Heart left ventricle (tissue), 16 donors: ENCODE results near the gene PCAT6. TPM values are rescaled to one million over a fixed set of nuclear protein-coding genes. Genes with fewer than 3 reads are reported as not detected.

ENCODE experiments used
- ATAC-seq, 4 donors: fragments of 200-7000 bp; cut with Tn5 transposase; one replicate each; pipeline ENCODE4 v1.9.1; 2020 to 2022; ENCODE audit warnings: moderate library complexity in 4 of 4, mild to moderate bottlenecking in 3 of 4, moderate number of reproducible peaks in 1 of 4
- DNase-seq, 5 donors: peaks; one replicate each; pipeline ENCODE4 v3.0.0-alpha.2; 2020
- H3K27ac ChIP-seq, 12 donors: fragments of 200-600 bp; sonication (generic) in 4 of 12; one replicate each; pipeline versions ENCODE4 v1.5.0 to v1.8.0; 2016 to 2022; ENCODE audit warnings: mild to moderate bottlenecking in 2 of 12
- H3K27me3 ChIP-seq, 9 donors: fragments of 200-600 bp; sonication (generic) in 2 of 9; one replicate each; pipeline versions ENCODE4 v1.5.1 to v1.8.0; 2016 to 2022; ENCODE audit warnings: mild to moderate bottlenecking in 3 of 9
- H3K36me3 ChIP-seq, 9 donors: fragments of 200-600 bp; sonication (generic) in 2 of 9; one replicate each; pipeline versions ENCODE4 v1.5.0 to v1.8.0; 2018 to 2022; ENCODE audit warnings: mild to moderate bottlenecking in 2 of 9
- H3K4me1 ChIP-seq, 12 donors: fragments of 200-600 bp; sonication (generic) in 4 of 12; one replicate each; pipeline versions ENCODE4 v1.5.0 to v1.8.0; 2016 to 2022; ENCODE audit warnings: mild to moderate bottlenecking in 3 of 12
- H3K4me3 ChIP-seq, 12 donors: fragments of 200-600 bp; sonication (generic) in 4 of 12; one replicate each; pipeline versions ENCODE4 v1.5.0 to v1.8.0; 2017 to 2022; ENCODE audit warnings: mild to moderate bottlenecking in 9 of 12, moderate library complexity in 4 of 12
- H3K9me3 ChIP-seq, 12 donors: fragments of 200-600 bp; sonication (generic) in 4 of 12; one replicate each; pipeline versions ENCODE4 v1.5.0 to v1.8.0; 2016 to 2022; ENCODE audit warnings: mild to moderate bottlenecking in 1 of 12
- CTCF ChIP-seq, 12 donors: fragments of 200-600 bp; sonication (generic) in 4 of 12; IDR thresholded peaks; one replicate each; pipeline versions ENCODE4 v1.5.0 to v1.8.0; 2018 to 2022; ENCODE audit warnings: antibody characterized with exemption in 12 of 12, mild to moderate bottlenecking in 5 of 12
- POLR2A ChIP-seq, 2 donors: fragments of 450-650 bp; IDR thresholded peaks; one replicate each; pipeline ENCODE4 v1.6.1; 2017; ENCODE audit warnings: antibody characterized with exemption in 2 of 2, mild to moderate bottlenecking in 2 of 2, moderate library complexity in 2 of 2
- WGBS, 4 donors: extraction: QIAGEN DNeasy Blood & Tissue Kit in 2 of 4; methylation state at CpG; one replicate each; pipeline versions ENCODE4 v1.1.5 to v1.1.7; 2013 to 2018; 5-methylcytosine and 5-hydroxymethylcytosine counted together
- intact Hi-C, 10 donors: fragments of 100-400 bp; cut with DNase I; formaldehyde crosslinking; loops; one replicate each; pipeline versions ENCODE4 v1.11.1 to v1.14.2; 2022
- polyA plus RNA-seq, 2 donors: library from polyadenylated mRNA; stranded (reverse); fragments of 200-250 nt; gene quantifications; one replicate each; pipeline ENCODE4 v1.2.3, GENCODE V29; 2013
- total RNA-seq, 9 donors: library from RNA; depleted of rRNA in 2 of 9; stranded (reverse); fragments of >200 nt in 2 of 9; fragmentation: NEBNext Ultra II Directional in 3 of 9; extraction: Animal tissue kit (Norgen Biotek cat#: 25700) in 3 of 9; gene quantifications; one replicate each; pipeline versions ENCODE4 v1.1.0 to v1.2.4, GENCODE V29; 2016 to 2023
- donor health status: ischemic (EF 13 %, LVEDD 7.1; RV severe dilation, severe dysfunction).
- donor health status: healthy with polysubstance abuse.
- donor health status: DM: no; HTN: yes; CAD: no.
- donor health status: DM: no; HTN: no; CAD: no.
- donor health status: ischemic (EF 25% LVEDD 6.9; RV normal size, moderate dysfunction).
- donor health status: ischemic (EF 25% LVEDD 5.7; RV mildly dilated, moderate dysfunction).
- donor health status: healthy.
- donor health status: DM: yes; HTN: yes; CAD: no.
- donor health status: ischemic (EF 35%, LVEDD 5.7; RV mildly dilated, moderate dysfunction).
- donor health status: nonischemic (EF 11% LVEDD 7.7; RV severe dilation, severe dysfunction).
- donor health status: DM: yes; HTN: yes; CAD: no.
- donor health status: PGD.
- donor health status: ischemic (EF 29% LVEDD 5.4; RV normal size, mild dysfunction).
- donor health status: nonischemic (EF 23%, LVEDD 6.1; RV moderate dilation, normal function).

PCAT6 gene
- total and polyA plus RNA-seq, 11 donors: 0.39 to 2.5 (median 1.0) TPM; not detected in 1

- ATAC-seq (no peak), DNase-seq (no peak)
- TF ChIP-seq POLR2A (IDR thresholded peaks at IDR 0.05): no peak
- no peak for TF ChIP-seq CTCF (IDR thresholded peaks at IDR 0.05)
- intact Hi-C loops: no loop called here
- Histone ChIP-seq H3K4me3 (no peak overlapping the region), H3K4me1 (peaks cover 0 to 19% (median 0%) of the 10 kb centered on the region in 12 donors), H3K27me3 (peaks cover 0 to 3% (median 0%) of the 10 kb centered on the region in 9 donors), H3K9me3 (no peaks in the 10 kb centered on the region), H3K36me3 (no peaks in the 10 kb centered on the region), H3K27ac (no peak overlapping the region)
- 88 to 91% (median 89%) methylated on average over 5 of the region's 5 CpGs for WGBS, 4 donors
These were observed 27.1 kb downstream of the PCAT6 start for GRCh38 chr1:202837746-202838262.

GRCh38 chr1:202843081-202843480 is 32.3 kb downstream of the PCAT6 start:
- no peak overlapping the region for H3K4me3 ChIP-seq

GRCh38 chr1:202844259-202844658 is 33.5 kb downstream of the PCAT6 start:
- Histone ChIP-seq H3K27me3 (no peaks in the 10 kb centered on the region), H3K9me3 (no peaks in the 10 kb centered on the region), H3K4me1 (no peaks in the 10 kb centered on the region), H3K4me3 (no peak overlapping the region), H3K27ac (no peak overlapping the region), H3K36me3 (no peaks in the 10 kb centered on the region)
- intact Hi-C loops: no loop called here
- TF ChIP-seq POLR2A (IDR thresholded peaks at IDR 0.05): no peak
- TF ChIP-seq CTCF (IDR thresholded peaks at IDR 0.05): no peak
- DNase-seq (no peak), ATAC-seq (no peak)
- WGBS, 4 donors: 85 to 98% (median 91%) methylated on average over 5 of the region's 5 CpGs

More at GRCh38 chr1:202843081-202843480, 32.3 kb downstream of the PCAT6 start:
- Histone ChIP-seq H3K27me3 (peaks cover 0 to 3% (median 0%) of the 10 kb centered on the region in 9 donors), H3K27ac (no peak overlapping the region), H3K9me3 (no peaks in the 10 kb centered on the region), H3K4me1 (no peaks in the 10 kb centered on the region), H3K36me3 (no peaks in the 10 kb centered on the region)
- DNase-seq (no peak), ATAC-seq (no peak)
- TF ChIP-seq POLR2A (IDR thresholded peaks at IDR 0.05) (no peak), CTCF (IDR thresholded peaks at IDR 0.05) (no peak)
- WGBS, 4 donors: 85 to 90% (median 87%) methylated on average over 11 of the region's 11 CpGs
- intact Hi-C loops: no loop called here

- Histone ChIP-seq H3K27me3 (no peaks in the 10 kb centered on the region), H3K27ac (no peak overlapping the region), H3K9me3 (no peaks in the 10 kb centered on the region), H3K36me3 (no peaks in the 10 kb centered on the region), H3K4me3 (no peak overlapping the region), H3K4me1 (no peaks in the 10 kb centered on the region)
- WGBS, 4 donors: 47 to 52% (median 51%) methylated on average over 6 of the region's 6 CpGs
- DNase-seq (no peak), ATAC-seq (no peak)
- TF ChIP-seq CTCF (IDR thresholded peaks at IDR 0.05) (no peak), POLR2A (IDR thresholded peaks at IDR 0.05) (no peak)
- intact Hi-C loops: no loop called here
These were observed 34.2 kb downstream of the PCAT6 start for GRCh38 chr1:202844935-202845334.
